NOMO-1 treated with DMSO at 0.1 percent for 48 hours (cell line): ENCODE measurements around the gene FEN1.
A peak's percentile ranks its signal among the peaks of the same experiment; 100 is the strongest.

ENCODE experiments used
- DNase-seq: peaks from one replicate; lab custom pipeline; 2025; ENCODE audit not compliant: unreplicated experiment; lab: John Stamatoyannopoulos, UW

Gene FEN1

GRCh38 chr11:61775106-61775505 is 17.6 kb upstream of the FEN1 start:
- no peak for DNase-seq

- no peak for DNase-seq
These were observed 16.8 kb upstream of the FEN1 start for GRCh38 chr11:61775606-61776554.

GRCh38 chr11:61776561-61777075 is 16.1 kb upstream of the FEN1 start:
- peak; percentile 48 for DNase-seq

- no peak for DNase-seq
These were observed 15.2 kb upstream of the FEN1 start for GRCh38 chr11:61777234-61778090.

GRCh38 chr11:61778357-61778886 is 14.3 kb upstream of the FEN1 start:
- DNase-seq, result no peak

- no peak for DNase-seq
These were observed 13.6 kb upstream of the FEN1 start for GRCh38 chr11:61778920-61779650.

GRCh38 chr11:61779666-61780525 is 12.8 kb upstream of the FEN1 start:
- no peak for DNase-seq

GRCh38 chr11:61780581-61781162 is 12.0 kb upstream of the FEN1 start:
- no peak for DNase-seq

- no peak for DNase-seq
These were observed 11.1 kb upstream of the FEN1 start for GRCh38 chr11:61781585-61781984.

- DNase-seq, result no peak
These were observed 10.4 kb upstream of the FEN1 start for GRCh38 chr11:61782299-61782698.

- no peak for DNase-seq
These were observed 9.9 kb upstream of the FEN1 start for GRCh38 chr11:61782841-61783240.

GRCh38 chr11:61783717-61784505 is 8.8 kb upstream of the FEN1 start:
- DNase-seq, result no peak

- DNase-seq, result no peak
These were observed 8.3 kb upstream of the FEN1 start for GRCh38 chr11:61784506-61784805.

- no peak for DNase-seq
These were observed 6.8 kb upstream of the FEN1 start for GRCh38 chr11:61785837-61786402.

GRCh38 chr11:61787928-61788491 is 4.7 kb upstream of the FEN1 start:
- DNase-seq, result peak; percentile 30

GRCh38 chr11:61791737-61792309 is 888 bp upstream of the FEN1 start:
- peak; percentile 72 for DNase-seq

GRCh38 chr11:61793083-61793828 is 545 bp downstream of the FEN1 start:
- DNase-seq, result no peak
